HG02840 (cell line): ENCODE results near the gene KHDC1.
"Not testable (repeated sequence)": the region's sequence is repeated elsewhere in the genome, so short reads cannot be mapped to it uniquely, and the experiment has no call there.

ENCODE experiments used
- ATAC-seq: cut with Tn5 transposase; IDR thresholded peaks from one replicate; pipeline ENCODE4 v1.9.1; 2021; ENCODE audit warnings: mild to moderate bottlenecking, moderate library complexity, moderate number of reproducible peaks; ENCODE audit not compliant: unreplicated experiment, low FRiP score

Gene KHDC1

GRCh38 chr6:73262671-73263569, at the start of gene KHDC1:
Gene KHDC1, minus strand, starts transcription at chr6:73263196. Its CDS starts 20,679 bp downstream, at chr6:73242517.
- peak; percentile 92 for ATAC-seq

GRCh38 chr6:73310503-73310845, 47.5 kb upstream of the KHDC1 start:
- not testable (repeated sequence) for ATAC-seq

- peak; percentile 97 for ATAC-seq
These were observed 46.9 kb upstream of the KHDC1 start for GRCh38 chr6:73309785-73310502.

- ATAC-seq, result no peak
These were observed 46.5 kb upstream of the KHDC1 start for GRCh38 chr6:73309535-73309784.

GRCh38 chr6:73308712-73309534, 45.9 kb upstream of the KHDC1 start:
- no peak for ATAC-seq

- ATAC-seq, result not testable (repeated sequence)
These were observed 40.8 kb upstream of the KHDC1 start for GRCh38 chr6:73303773-73304172.

GRCh38 chr6:73302339-73302738, 39.3 kb upstream of the KHDC1 start:
- ATAC-seq, result no peak

GRCh38 chr6:73299151-73299971, 36.4 kb upstream of the KHDC1 start:
- ATAC-seq, result no peak

GRCh38 chr6:73293331-73293730, 30.3 kb upstream of the KHDC1 start:
- no peak for ATAC-seq

GRCh38 chr6:73290435-73290834, 27.4 kb upstream of the KHDC1 start:
- ATAC-seq, result no peak

GRCh38 chr6:73286752-73287151, 23.8 kb upstream of the KHDC1 start:
- no peak for ATAC-seq

- ATAC-seq, result no peak
These were observed 22.8 kb upstream of the KHDC1 start for GRCh38 chr6:73285674-73286283.

- no peak for ATAC-seq
These were observed 19.9 kb upstream of the KHDC1 start for GRCh38 chr6:73282871-73283270.

- ATAC-seq, result not testable (repeated sequence)
These were observed 18.7 kb upstream of the KHDC1 start for GRCh38 chr6:73281684-73282083.

- not testable (repeated sequence) for ATAC-seq
These were observed 6.3 kb upstream of the KHDC1 start for GRCh38 chr6:73269296-73269695.

- ATAC-seq, result not testable (repeated sequence)
These were observed 5.9 kb upstream of the KHDC1 start for GRCh38 chr6:73268896-73269295.

GRCh38 chr6:73264446-73264845, 1.4 kb upstream of the KHDC1 start:
- no peak for ATAC-seq

- peak; percentile 21 for ATAC-seq
These were observed 544 bp upstream of the KHDC1 start for GRCh38 chr6:73263570-73263909.

GRCh38 chr6:73258721-73259120, 4.3 kb downstream of the KHDC1 start:
- ATAC-seq, result no peak

GRCh38 chr6:73254323-73254722, 8.7 kb downstream of the KHDC1 start:
- ATAC-seq, result not testable (repeated sequence)
